ENCODE data around the gene TMEM205. TPM values are rescaled to one million over a fixed set of nuclear protein-coding genes. Genes with fewer than 3 reads are reported as not detected.
A peak's percentile ranks its signal among the peaks of the same experiment; 100 is the strongest.

Gene TMEM205
- total and polyA plus RNA-seq, 2 of the 13 experiments (the other 11 are each of a cell fraction or from before 2014, with no cell fraction given): 45.5 to 98.7 TPM

- TF ChIP-seq JUNB (CRISPR knock-in tag; IDR thresholded peaks at IDR 0.05; ENCODE audit: borderline replicate concordance): no peak
- no peak for TF ChIP-seq SIX1 (CRISPR knock-in tag; IDR thresholded peaks at IDR 0.05; ENCODE audit: borderline replicate concordance)
- TF ChIP-seq TOE1 (CRISPR knock-in tag; IDR thresholded peaks at IDR 0.05): no peak
- TF ChIP-seq ZNF224 (CRISPR knock-in tag; IDR thresholded peaks at IDR 0.05): no peak
- TF ChIP-seq ARID5B (CRISPR knock-in tag; IDR thresholded peaks at IDR 0.05): peak; percentile 80
- no peak for TF ChIP-seq ZSCAN25 (CRISPR knock-in tag; IDR thresholded peaks at IDR 0.05)
- no peak for TF ChIP-seq ZNF138 (CRISPR knock-in tag; IDR thresholded peaks at IDR 0.05; ENCODE audit: low read depth)
- no peak for TF ChIP-seq ZNF777 (CRISPR knock-in tag; IDR thresholded peaks at IDR 0.05)
- 0 out of 2 replicates have a peak, but pooled peaks have one; percentile 22 for TF ChIP-seq RERE (CRISPR knock-in tag; IDR thresholded peaks at IDR 0.05; ENCODE audit: low read depth)
- TF ChIP-seq ZNF354B (CRISPR knock-in tag; IDR thresholded peaks at IDR 0.05): no peak
- no peak for TF ChIP-seq ZNF781 (CRISPR knock-in tag; IDR thresholded peaks at IDR 0.05; ENCODE audit: borderline replicate concordance, not compliant biosample characterization)
- TF ChIP-seq ZNF10 (CRISPR knock-in tag; IDR thresholded peaks at IDR 0.05; ENCODE audit: borderline replicate concordance, low read depth): no peak
- TF ChIP-seq ZBTB8A (CRISPR knock-in tag; IDR thresholded peaks at IDR 0.05; ENCODE audit: borderline replicate concordance, low read depth): no peak
- no peak for TF ChIP-seq ZNF329 (CRISPR knock-in tag; IDR thresholded peaks at IDR 0.05; ENCODE audit: low read depth)
- TF ChIP-seq REPIN1 (CRISPR knock-in tag; IDR thresholded peaks at IDR 0.05; ENCODE audit: borderline replicate concordance, low read depth): no peak
- no peak for TF ChIP-seq HDAC1 (CRISPR knock-in tag; IDR thresholded peaks at IDR 0.05)
- TF ChIP-seq IRX3 (CRISPR knock-in tag; IDR thresholded peaks at IDR 0.05; ENCODE audit: borderline replicate concordance, low read depth): no peak
- TF ChIP-seq JUND (CRISPR knock-in tag; IDR thresholded peaks at IDR 0.05): no peak
- TF ChIP-seq ATF2 (CRISPR knock-in tag; IDR thresholded peaks at IDR 0.05): no peak
- no peak for TF ChIP-seq ZNF598 (CRISPR knock-in tag; IDR thresholded peaks at IDR 0.05; ENCODE audit: borderline replicate concordance)
These were observed 21.9 kb downstream of the TMEM205 start (continued) for GRCh38 chr19:11324079-11324661.
